ENCODE measurements around the gene AAK1.
"Not testable (repeated sequence)": the region's sequence is repeated elsewhere in the genome, so short reads cannot be mapped to it uniquely, and the experiment has no call there.

Gene AAK1

GRCh38 chr2:69682525-69682924, 39.0 kb upstream of the AAK1 start:
- peaks cover 2% of the 10 kb centered on the region for H3K79me2 ChIP-seq
- H3K9ac ChIP-seq = no peak overlapping the region
- H3K36me3 ChIP-seq (ENCODE audit: control insufficient read depth, insufficient read depth, low read length) = no peaks in the 10 kb centered on the region
- no peak overlapping the region for H3K4me3 ChIP-seq (ENCODE audit: low read depth, low read length)
- no peak overlapping the region for H2AFZ ChIP-seq
- peaks cover 19% of the 10 kb centered on the region for H3K4me1 ChIP-seq
- no peaks in the 10 kb centered on the region for H3K27me3 ChIP-seq (ENCODE audit: control insufficient read depth, insufficient read depth, low read length)
- H3K27ac ChIP-seq = peak overlapping the region; percentile 87
- no peaks in the 10 kb centered on the region for H3K9me3 ChIP-seq (ENCODE audit: control insufficient read depth, low read length)
- peak overlapping the region; percentile 25 for H3K4me2 ChIP-seq (ENCODE audit: low read length)
- no peak for TF ChIP-seq CTCF (IDR thresholded peaks at IDR 0.05)

DNA sequence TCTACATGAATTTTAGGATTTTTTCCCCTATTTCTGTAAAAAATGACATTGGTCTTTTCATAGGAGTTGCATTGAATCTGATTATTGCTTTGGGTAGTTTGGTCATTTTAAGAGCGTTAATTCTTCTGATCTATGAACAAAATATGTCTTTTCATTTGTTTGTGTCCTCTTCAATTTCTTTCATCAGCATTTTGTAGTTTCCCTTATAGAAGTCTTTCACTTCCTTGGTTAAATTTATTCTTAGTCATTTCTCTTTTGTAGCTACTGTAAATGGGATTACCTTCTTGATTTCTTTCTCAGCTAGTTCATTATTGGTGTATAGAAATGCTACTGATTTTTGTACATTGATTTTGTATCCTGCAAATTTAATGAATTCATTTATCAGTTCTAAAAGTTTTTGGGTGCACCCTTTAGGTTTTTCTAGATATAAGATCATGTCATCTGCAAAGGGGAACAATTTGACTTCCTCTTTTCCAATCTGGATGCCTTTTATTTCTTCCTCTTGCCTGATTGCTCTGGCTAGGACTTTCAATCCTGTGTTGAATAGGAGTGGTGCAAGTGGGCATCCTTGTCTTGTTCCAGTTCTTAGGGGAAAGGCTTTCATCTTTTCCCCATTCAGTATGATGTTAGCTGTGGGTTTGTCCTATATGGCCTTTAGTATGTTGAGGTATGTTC, 36.6 kb upstream of the AAK1 start:
- Histone ChIP-seq H2AFZ (no peak overlapping the region), H3K4me2 (ENCODE audit: low read length) (no peak overlapping the region), H3K27me3 (ENCODE audit: control insufficient read depth, insufficient read depth, low read length) (no peaks in the 10 kb centered on the region), H3K36me3 (ENCODE audit: control insufficient read depth, insufficient read depth, low read length) (no peaks in the 10 kb centered on the region), H3K79me2 (peaks cover 2% of the 10 kb centered on the region), H3K4me1 (peaks cover 19% of the 10 kb centered on the region), H3K27ac (no peak overlapping the region), H3K9me3 (ENCODE audit: control insufficient read depth, low read length) (no peaks in the 10 kb centered on the region), H3K4me3 (ENCODE audit: low read depth, low read length) (no peak overlapping the region), H3K9ac (no peak overlapping the region)
- TF ChIP-seq CTCF (IDR thresholded peaks at IDR 0.05) = no peak

GRCh38 chr2:69677914-69678313, 34.4 kb upstream of the AAK1 start:
- no peaks in the 10 kb centered on the region for H3K9me3 ChIP-seq (ENCODE audit: control insufficient read depth, low read length)
- H3K79me2 ChIP-seq = peaks cover 2% of the 10 kb centered on the region
- no peak overlapping the region for H3K4me3 ChIP-seq (ENCODE audit: low read depth, low read length)
- no peak overlapping the region for H3K27ac ChIP-seq
- H3K36me3 ChIP-seq (ENCODE audit: control insufficient read depth, insufficient read depth, low read length) = no peaks in the 10 kb centered on the region
- H3K9ac ChIP-seq = no peak overlapping the region
- H3K4me2 ChIP-seq (ENCODE audit: low read length) = no peak overlapping the region
- no peaks in the 10 kb centered on the region for H3K27me3 ChIP-seq (ENCODE audit: control insufficient read depth, insufficient read depth, low read length)
- no peak for TF ChIP-seq CTCF (IDR thresholded peaks at IDR 0.05)
- no peak overlapping the region for H2AFZ ChIP-seq
- H3K4me1 ChIP-seq = peaks cover 12% of the 10 kb centered on the region

GRCh38 chr2:69676146-69676545, 32.6 kb upstream of the AAK1 start:
- Histone ChIP-seq H3K27me3 (ENCODE audit: control insufficient read depth, insufficient read depth, low read length) (no peaks in the 10 kb centered on the region), H3K4me2 (ENCODE audit: low read length) (no peak overlapping the region), H3K4me3 (ENCODE audit: low read depth, low read length) (no peak overlapping the region), H3K79me2 (no peaks in the 10 kb centered on the region), H3K4me1 (peaks cover 9% of the 10 kb centered on the region), H3K9me3 (ENCODE audit: control insufficient read depth, low read length) (no peaks in the 10 kb centered on the region), H3K36me3 (ENCODE audit: control insufficient read depth, insufficient read depth, low read length) (no peaks in the 10 kb centered on the region), H3K27ac (no peak overlapping the region), H3K9ac (no peak overlapping the region), H2AFZ (no peak overlapping the region)
- no peak for TF ChIP-seq CTCF (IDR thresholded peaks at IDR 0.05)

DNA sequence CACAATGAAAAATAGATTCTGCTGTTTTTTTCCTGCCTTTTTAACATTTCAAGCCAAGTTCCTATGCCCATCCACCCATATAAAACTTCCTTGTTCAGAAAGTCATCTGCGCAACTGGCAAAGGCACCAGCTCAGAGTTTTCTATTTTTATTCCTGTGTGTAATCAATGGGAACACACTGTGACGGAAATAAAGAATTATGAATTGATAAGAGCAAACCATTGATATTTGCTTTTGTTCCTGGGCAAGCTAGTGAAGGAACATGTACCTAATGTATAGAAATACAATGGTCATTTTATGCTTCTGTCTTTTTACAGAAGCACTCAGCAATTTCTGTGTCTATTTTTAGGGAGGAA, 30.8 kb upstream of the AAK1 start:
- Histone ChIP-seq H3K27me3 (ENCODE audit: control insufficient read depth, insufficient read depth, low read length) (no peaks in the 10 kb centered on the region), H3K4me3 (ENCODE audit: low read depth, low read length) (peak overlapping the region; percentile 4), H3K36me3 (ENCODE audit: control insufficient read depth, insufficient read depth, low read length) (no peaks in the 10 kb centered on the region), H3K9me3 (ENCODE audit: control insufficient read depth, low read length) (no peaks in the 10 kb centered on the region), H3K4me2 (ENCODE audit: low read length) (peak overlapping the region; percentile 52), H3K27ac (peak overlapping the region; percentile 57), H3K9ac (no peak overlapping the region), H2AFZ (peak overlapping the region; percentile 39), H3K4me1 (peaks cover 9% of the 10 kb centered on the region), H3K79me2 (no peaks in the 10 kb centered on the region)
- TF ChIP-seq CTCF (IDR thresholded peaks at IDR 0.05) = no peak

GRCh38 chr2:69673098-69673497, 29.6 kb upstream of the AAK1 start:
- H3K9me3 ChIP-seq (ENCODE audit: control insufficient read depth, low read length); H3K79me2 ChIP-seq; H3K4me1 ChIP-seq; H3K4me3 ChIP-seq (ENCODE audit: low read depth, low read length); H3K27me3 ChIP-seq (ENCODE audit: control insufficient read depth, insufficient read depth, low read length); H3K36me3 ChIP-seq (ENCODE audit: control insufficient read depth, insufficient read depth, low read length); H3K9ac ChIP-seq; H3K4me2 ChIP-seq (ENCODE audit: low read length); H2AFZ ChIP-seq; H3K27ac ChIP-seq: not testable (repeated sequence)

All from parathyroid adenoma (tissue), 2 donors.